Right ventricle myocardium inferior (tissue), 1 donor: ENCODE data around the gene SELPLG. TPM values are rescaled to one million over a fixed set of nuclear protein-coding genes. Genes with fewer than 3 reads are reported as not detected.
"Not testable (repeated sequence)": the region's sequence is repeated elsewhere in the genome, so short reads cannot be mapped to it uniquely, and the experiment has no call there.

Experiments used
- ATAC-seq: fragments of 200-7000 bp; cut with Tn5 transposase; one replicate; pipeline ENCODE4 v1.9.1; 2020; ENCODE audit warnings: mild to moderate bottlenecking, moderate library complexity
- DNase-seq: peaks from one replicate; pipeline ENCODE4 v3.0.0; 2021; ENCODE audit errors: missing footprints
- intact Hi-C: fragments of 100-400 bp; cut with DNase I; formaldehyde crosslinking; loops from one replicate; pipeline ENCODE4 v1.11.0; 2022
- total RNA-seq: library from RNA; stranded (reverse); fragmentation: NEBNext Ultra II Directional; extraction: Animal tissue kit (Norgen Biotek cat#: 25700); gene quantifications from one replicate; pipeline ENCODE4 v1.2.1, GENCODE V29; 2021
- donor health status: DM: no; HTN: yes; CAD: no; lungs with severe emphysema.

Gene SELPLG
- total RNA-seq, 1 donor from 2014 or later = 4.9 TPM

DNA sequence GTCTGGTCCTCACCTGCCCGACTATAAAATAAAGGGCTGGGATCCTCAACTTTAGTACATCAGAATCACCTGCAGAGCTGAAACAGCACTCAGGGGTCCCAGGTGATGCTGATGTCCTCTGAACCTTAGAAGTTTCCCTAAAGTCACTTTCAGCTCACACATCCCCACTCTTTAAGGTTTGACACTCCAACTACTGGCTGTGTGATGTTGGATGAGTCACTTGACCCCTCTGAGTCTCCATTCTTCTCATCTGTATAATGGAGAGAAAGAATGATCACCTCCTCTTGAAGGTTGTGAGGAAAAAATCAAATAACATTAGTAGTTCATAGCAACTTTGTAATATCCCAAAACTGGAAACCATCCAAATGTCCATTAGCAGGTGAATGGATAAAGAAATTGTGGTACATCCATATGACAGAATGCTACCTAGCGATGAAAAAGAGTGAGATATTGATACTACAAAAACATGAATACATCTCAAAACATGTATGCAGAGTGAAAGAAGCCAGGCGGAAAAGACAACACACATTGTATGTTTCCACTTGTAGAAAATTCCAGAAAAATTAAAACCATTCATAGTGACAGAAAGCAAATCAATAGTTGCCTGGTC is 49.1 kb downstream of the SELPLG start:
- no peak for ATAC-seq
- DNase-seq = no peak
- intact Hi-C loops = no loop called here

DNA sequence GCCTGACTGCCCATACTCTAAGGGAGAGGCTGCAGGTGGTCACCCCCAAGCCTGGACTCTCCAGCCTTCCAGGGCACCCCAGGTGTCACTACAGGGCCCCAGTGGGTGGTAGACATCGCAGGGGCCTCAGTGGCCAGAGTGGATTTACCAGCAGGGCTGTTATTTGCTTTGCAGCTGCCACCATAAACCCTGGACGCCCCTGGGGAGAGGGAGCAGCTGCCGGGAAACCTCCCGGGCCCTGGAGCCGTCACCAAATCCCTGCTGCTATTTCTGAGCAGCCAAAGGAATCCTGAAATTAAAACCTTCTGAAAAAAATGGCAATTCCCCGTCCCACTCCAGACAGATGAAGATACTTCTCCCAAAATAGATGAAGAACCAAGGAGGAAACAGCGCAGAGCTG is 49.7 kb downstream of the SELPLG start:
- DNase-seq = no peak
- intact Hi-C loops = no loop called here
- no peak for ATAC-seq

DNA sequence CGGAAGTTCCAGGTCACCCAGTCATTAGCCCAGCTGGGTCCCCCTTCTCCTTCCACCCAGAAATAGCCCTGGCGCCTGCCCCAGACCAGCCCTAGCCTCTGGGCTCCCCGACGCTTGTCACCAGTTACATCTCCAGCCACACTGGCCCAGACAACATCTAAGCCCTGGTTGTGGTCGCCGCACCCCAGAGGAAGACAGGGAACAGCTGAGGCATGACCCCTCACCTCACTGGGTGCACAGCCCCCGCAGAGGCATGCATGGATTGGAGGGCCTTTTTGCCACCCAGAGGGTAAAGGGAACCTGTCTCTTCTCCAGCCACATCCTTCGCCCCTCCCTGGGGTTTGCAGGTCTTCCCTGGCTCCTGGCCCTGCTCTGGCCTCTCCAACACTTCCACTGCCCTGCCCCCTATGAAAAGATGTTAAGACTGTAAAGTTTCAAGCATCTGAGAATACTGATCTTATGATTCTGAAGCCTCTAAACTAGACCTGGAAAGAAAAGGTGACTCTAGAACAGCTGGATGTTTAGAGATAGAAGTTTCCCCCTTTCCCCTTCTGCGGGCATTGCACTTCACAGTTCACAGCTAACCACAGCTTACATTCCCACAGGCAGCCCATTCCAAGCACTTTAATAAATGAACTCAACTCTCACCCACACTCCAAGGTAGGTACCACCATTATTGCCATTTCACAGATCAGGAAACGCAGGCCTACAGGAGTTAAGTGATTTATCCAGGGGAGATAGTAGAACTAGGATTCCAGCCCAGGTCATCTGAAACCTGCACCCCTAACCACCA is 50.5 kb downstream of the SELPLG start:
- intact Hi-C loops = no loop called here
- DNase-seq (no peak), ATAC-seq (no peak)

DNA sequence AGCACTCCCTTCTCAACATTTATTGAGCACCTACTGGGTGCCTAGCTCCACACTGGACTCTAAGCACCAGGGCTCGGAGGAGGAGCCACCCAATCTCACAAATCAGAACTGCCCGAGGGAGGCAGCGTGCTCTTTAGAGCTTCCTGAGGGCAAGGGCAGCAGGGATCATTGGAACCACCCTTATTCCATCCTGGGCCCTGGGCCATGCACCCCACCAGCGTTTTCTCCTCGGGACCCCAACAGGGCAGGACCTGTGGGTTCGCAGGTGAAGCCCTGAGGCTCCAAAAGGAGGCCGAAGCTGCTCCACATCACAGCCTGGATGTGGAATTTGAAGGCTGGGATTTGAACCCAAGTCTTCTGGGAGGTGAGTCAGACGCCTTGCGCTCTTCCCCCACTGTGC is 51.2 kb downstream of the SELPLG start:
- intact Hi-C loops = no loop called here
- ATAC-seq (peak; percentile 37), DNase-seq (no peak)

DNA sequence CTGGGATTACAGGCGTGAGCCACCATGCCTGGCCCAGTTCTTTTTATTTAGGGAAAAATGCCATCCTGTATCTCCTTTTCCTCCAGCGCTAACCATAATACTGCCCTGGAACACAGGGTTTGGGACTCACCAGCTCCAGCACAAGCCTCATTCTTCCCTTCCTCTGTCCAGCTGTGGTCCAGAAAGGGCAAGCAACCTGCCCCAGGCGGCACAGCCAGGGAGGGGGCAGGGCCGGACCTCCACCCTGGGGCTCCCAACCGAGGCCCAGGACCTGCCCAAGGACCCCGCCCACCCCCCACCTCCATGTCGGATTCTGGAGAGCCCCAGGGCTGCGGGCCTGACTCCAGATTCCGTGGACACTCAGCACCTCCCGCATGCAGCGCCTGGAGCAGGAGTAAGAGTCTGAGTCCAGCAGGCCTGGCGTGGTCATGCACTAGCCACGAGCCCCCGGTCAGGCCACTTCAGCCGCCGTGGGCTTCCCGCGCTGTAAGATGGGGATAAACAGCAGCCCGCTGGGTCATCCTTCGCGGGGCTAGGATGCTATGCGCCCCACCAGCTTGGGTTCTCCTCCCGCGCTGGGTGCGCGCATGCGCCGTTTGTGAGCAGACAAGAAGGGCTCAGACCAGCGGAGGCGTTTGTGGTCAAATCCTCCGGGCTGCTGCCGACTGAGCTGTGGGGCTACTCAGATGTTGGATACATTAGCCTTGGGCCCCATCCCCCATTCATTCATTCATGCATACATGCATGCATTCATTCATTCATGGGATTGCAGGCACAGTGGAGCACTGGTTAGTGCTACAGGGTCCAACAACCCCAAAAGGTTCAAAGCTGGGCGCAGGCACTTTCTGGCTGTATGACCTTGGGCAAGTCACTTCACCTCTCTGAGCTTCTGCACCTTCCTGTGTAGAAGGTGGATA is 52.1 kb downstream of the SELPLG start:
- DNase-seq = no peak
- intact Hi-C loops = no loop called here
- no peak for ATAC-seq

DNA sequence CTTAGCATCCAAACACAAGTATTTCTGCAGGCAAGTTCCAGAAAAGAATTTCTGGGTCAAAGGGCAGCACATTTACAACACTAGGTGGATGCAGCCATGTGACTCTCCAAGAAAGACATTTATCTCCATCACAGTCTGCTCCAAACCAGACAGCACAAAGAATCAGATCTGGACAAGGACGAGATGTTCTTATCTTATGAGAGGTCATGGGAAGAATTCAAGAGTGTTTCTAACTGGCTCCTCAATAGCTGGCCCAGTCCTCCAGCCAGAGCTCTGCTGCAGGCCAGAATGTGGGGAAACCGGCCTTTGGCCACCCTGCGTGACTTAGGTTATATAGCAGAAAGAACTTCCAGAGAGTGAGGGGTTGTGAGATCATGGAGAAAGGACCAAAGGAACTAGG is 53.2 kb downstream of the SELPLG start:
- peak; percentile 33 for ATAC-seq
- no peak for DNase-seq

DNA sequence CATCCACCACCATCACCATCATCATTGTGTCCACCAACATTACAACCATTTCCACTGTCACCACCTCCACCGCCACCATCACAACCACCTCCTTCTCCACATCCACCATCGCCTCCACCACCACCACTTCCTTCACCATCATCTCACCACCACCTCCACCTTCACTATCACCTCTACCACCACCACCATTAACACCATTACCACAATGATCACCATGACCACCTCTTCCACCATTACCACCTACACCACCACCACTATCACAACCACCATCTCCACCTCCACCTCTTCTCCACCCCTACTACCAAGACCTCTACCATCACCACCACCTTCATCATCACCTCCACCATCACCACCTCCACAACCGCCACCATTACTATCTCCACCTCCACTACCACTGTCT is 54.9 kb downstream of the SELPLG start:
- no peak for ATAC-seq
- DNase-seq = no peak
- intact Hi-C loops = no loop called here

More for the DNA sequence above, 53.2 kb downstream of the SELPLG start:
- intact Hi-C loops = no loop called here

DNA sequence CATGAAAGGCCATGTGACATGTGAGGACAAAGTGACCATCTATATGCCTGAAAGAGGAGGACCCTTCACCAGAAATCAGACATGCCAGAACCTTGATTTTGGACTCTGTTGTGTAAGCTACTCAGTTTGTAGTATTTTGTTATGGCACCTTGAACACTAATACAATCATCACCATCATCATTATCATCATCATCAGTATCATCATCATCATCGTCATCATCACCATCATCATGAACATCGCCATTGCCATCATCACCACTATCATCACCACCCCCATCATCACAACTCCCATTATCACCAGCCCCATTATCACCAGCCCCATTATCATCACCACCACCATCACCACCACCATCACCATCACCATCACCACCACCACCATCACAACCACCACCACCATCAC is 55.4 kb downstream of the SELPLG start:
- no peak for ATAC-seq
- intact Hi-C loops = no loop called here
- DNase-seq = no peak

DNA sequence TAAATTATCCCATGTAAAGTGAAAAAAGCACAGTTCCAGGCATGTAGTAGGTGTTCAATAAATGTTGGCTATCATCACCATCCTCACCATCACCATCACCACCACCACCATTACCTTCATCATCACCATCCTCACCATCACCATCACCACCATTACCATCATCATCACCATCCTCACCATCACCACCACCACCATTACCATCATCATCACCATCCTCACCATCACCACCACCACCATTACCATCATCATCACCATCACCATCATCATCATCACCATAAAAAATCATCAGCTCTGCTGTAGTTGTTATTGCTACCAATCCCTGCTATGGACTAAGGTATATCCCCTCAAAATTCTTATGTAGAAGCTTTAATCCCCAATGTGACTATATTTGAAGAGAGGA is 56.2 kb downstream of the SELPLG start:
- DNase-seq (no peak), ATAC-seq (no peak)
- intact Hi-C loops = no loop called here

DNA sequence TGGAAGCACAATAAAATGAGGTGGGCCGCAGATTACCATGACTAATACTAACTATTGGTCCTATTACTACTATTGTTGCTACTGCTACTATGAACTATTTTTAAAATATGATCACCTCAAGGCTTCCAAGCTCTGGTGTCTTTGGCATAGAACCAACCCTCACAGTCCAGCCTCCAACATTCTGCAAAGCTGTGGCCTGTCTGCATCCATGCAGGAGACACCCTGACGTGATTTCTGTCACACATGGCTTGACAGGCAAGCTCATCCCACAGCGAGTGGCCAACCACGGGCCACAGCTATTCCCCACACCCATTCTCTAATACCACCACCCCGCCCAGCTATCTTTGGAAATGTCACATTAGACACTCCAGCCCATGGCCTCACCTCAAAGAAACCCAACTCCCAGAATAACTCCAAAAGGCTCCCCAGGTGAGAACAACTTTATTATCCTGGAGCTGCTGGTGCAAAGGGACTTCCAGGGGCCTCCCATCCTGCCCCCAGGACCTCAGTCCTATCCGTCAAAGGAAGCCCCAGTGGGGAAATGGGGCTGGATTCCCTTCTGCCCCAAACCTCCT is 56.9 kb downstream of the SELPLG start:
- ATAC-seq (peak; percentile 45), DNase-seq (no peak)
- intact Hi-C loops = no loop called here

DNA sequence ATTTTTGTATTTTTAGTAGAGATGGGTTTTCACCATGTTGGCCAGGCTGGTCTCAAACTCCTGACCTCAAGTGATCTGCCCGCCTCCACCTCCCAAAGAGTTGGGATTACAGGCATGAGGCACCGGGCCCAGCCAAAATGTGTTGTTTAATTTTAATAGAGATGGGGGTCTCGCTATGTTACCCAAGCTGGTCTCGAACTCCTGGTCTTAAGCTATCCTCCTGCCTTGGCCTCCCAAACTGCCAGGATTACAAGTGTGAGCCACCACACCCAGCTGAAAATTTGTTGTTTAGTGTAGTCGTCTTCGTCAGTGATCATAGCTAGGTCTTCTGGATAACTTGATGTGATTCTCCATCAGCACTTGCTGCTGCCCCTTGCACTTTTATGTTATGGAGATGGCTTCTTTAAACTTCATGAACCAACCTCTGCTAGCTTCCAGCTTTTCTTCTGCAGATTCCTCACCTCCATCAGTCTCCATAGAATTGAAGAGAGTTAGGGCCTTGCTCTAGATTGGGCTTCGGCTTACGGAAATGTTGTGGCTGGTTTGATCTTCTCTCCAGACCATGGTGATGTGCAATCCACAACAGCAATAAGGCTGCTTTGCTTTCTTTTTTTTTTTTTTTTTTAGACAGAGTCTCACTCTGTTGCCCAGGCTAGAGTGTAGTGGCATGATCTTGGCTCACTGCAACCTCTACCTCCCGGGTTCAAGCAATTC is 58.3 kb downstream of the SELPLG start:
- ATAC-seq (no peak), DNase-seq (no peak)
- intact Hi-C loops = no loop called here

DNA sequence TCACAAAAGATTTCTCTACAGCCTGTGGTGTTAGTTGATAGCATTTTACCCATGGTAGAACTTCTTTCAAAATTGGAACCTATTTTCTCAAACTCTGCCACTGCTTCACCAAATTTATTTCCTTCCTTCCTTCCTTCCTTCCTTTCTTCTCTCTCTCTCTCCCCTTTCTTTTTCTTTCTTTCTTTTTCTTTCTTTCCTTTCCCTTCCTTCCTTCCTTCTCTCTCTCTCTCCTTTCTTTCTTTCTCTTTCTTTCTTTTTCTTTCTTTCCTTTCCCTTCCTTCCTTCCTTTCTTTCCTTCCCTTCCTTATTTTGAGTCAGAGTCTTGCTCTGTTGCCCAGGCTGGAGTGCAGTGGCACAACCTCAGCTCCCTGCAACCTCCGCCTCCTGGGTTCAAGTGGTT is 59.4 kb downstream of the SELPLG start:
- ATAC-seq, intact Hi-C loops, DNase-seq: not testable (repeated sequence)

DNA sequence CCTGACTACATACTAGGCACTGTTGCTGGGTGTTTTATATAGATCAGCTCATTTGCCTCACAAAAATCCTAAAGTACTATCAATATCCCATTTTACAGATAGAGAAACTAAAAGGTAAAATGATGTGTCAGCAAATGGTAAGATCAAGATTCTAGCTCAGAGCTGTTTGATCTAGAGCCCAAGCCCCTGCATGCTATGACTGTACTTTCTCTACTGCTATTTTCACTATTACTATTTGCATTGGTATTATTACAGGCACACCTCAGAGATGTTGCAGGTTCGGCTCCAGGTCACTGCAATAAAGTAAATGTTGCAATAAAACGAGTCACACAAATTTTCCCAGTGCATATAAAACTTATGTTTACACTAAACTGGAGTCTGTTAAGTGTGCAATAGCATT is 60.4 kb downstream of the SELPLG start:
- ATAC-seq = no peak
- no peak for DNase-seq
- intact Hi-C loops = no loop called here

DNA sequence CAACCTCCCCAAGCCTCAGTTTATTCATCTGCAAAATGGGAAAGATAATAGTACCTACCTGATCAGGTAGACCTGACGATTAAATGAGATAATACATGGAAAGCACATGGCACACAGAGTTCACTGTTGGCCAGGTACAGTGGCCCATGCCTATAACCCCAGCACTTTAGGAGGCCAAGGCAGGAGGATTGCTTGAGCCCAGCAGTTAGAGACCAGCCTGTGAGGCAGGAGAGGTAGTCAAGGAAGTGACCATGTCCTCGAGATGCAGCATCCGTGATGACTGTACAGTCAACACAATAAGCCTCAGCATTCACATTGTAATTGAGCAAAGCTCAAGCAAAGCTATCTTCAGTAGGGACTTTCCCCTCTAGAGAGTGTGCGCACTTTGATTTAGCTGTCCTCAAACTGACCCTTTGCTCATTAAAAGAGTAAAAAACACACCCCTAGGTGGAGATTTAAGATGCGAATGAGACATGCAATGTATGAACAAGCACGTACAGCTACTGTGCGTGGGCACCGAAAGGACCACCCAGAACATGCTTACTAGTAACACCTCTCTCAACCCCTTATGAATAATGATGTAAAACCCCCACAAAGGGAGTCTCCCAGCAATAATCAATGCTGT is 61.4 kb downstream of the SELPLG start:
- DNase-seq (no peak), ATAC-seq (no peak)
- intact Hi-C loops = no loop called here
